ENCODE results near the gene STXBP4.

DNA sequence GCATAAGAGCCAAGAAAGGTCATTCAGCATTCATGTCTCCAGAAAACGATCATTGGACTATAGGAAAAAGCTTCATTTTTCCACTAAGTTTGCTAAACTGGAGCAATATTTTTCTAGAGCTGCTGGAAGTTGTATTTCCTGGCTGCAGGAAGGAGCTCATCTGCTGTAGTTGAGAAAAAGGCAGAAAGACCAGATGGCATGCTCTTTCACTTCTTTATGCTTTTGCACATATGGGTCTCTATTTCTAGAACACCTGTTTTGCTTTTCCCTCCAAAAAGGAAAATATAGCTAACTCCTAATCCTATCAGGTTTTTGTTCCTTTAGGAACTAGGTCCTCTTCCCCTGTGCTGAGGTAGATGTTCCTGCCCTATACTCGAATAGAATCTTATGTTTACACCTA lies 234.3 kb downstream of the STXBP4 start:
- TF ChIP-seq CTCF (IDR thresholded peaks at IDR 0.05) (no peak), POLR2AphosphoS5 (IDR thresholded peaks at IDR 0.05) (no peak), EP300 (IDR thresholded peaks at IDR 0.05) (no peak)
